Upper lobe of left lung (tissue), 6 donors: ENCODE results near the gene NDRG2. TPM values are rescaled to one million over a fixed set of nuclear protein-coding genes. Genes with fewer than 3 reads are reported as not detected.

Experiments used
- ATAC-seq, 2 donors: fragments of 200-7000 bp; cut with Tn5 transposase; one replicate each; pipeline ENCODE4 v1.9.1; 2022; ENCODE audit warnings: mild to moderate bottlenecking in 2 of 2, moderate library complexity in 2 of 2; ENCODE audit not compliant: low FRiP score in 2 of 2
- DNase-seq, 2 donors: peaks; one replicate each; pipeline ENCODE4 v3.0.0-alpha.2; 2019 to 2020
- H3K27ac ChIP-seq, 4 donors: fragments of 200-600 bp; sonication (generic); one replicate each; pipeline ENCODE4 v1.5.1; 2016 to 2019
- H3K27me3 ChIP-seq, 4 donors: fragments of 200-600 bp; sonication (generic); one replicate each; pipeline ENCODE4 v1.5.1; 2017 to 2019
- H3K36me3 ChIP-seq, 4 donors: fragments of 200-600 bp; sonication (generic); one replicate each; pipeline ENCODE4 v1.5.1; 2016 to 2019
- H3K4me1 ChIP-seq, 4 donors: fragments of 200-600 bp; sonication (generic); one replicate each; pipeline ENCODE4 v1.5.1; 2018 to 2019
- H3K4me3 ChIP-seq, 4 donors: fragments of 200-600 bp; sonication (generic); one replicate each; pipeline ENCODE4 v1.5.1; 2017 to 2019; ENCODE audit warnings: mild to moderate bottlenecking in 2 of 4, moderate library complexity in 1 of 4
- H3K9me3 ChIP-seq, 4 donors: fragments of 200-600 bp; sonication (generic); one replicate each; pipeline ENCODE4 v1.5.1; 2018 to 2019
- CTCF ChIP-seq, 6 experiments: fragments of 450-650 bp in 4 of 6; fragments of 200-600 bp in 2 of 6; sonication (generic) in 2 of 6; IDR thresholded peaks; one replicate each; pipeline ENCODE4 v1.5.1; 2016 to 2019; ENCODE audit warnings: antibody characterized with exemption in 6 of 6
- EP300 ChIP-seq, 4 donors: sonication (generic); formaldehyde crosslinking; IDR thresholded peaks; one replicate each; pipeline ENCODE4 v1.5.1; 2017; ENCODE audit warnings: antibody characterized with exemption in 4 of 4, control low read depth in 2 of 4
- POLR2A ChIP-seq, 4 donors: fragments of 450-650 bp; IDR thresholded peaks; one replicate each; pipeline ENCODE4 v1.5.1; 2016 to 2017; ENCODE audit warnings: antibody characterized with exemption in 4 of 4, mild to moderate bottlenecking in 2 of 4
- POLR2AphosphoS5 ChIP-seq, 2 donors: sonication (generic); formaldehyde crosslinking; IDR thresholded peaks; one replicate each; pipeline ENCODE4 v1.5.1; 2017; ENCODE audit warnings: antibody characterized with exemption in 2 of 2
- WGBS, 2 donors: methylation state at CpG; one replicate each; pipeline ENCODE4 v1.1.5; 2017 to 2018; 5-methylcytosine and 5-hydroxymethylcytosine counted together
- total RNA-seq, 6 donors: library from RNA; depleted of rRNA in 4 of 6; stranded (reverse); fragments of >200 nt in 4 of 6; gene quantifications; one replicate each; pipeline versions ENCODE4 v1.1.0 to v1.2.1, GENCODE V29; 2016 to 2021
- donor health status: DM: no; HTN: no; CAD: no; lungs with moderate emphysema.
- donor health status: DM: no; HTN: yes; CAD: no; lungs with severe emphysema.

Gene NDRG2
- total RNA-seq, 6 donors from 2014 or later = 69.7 to 280 (median 90.8) TPM

GRCh38 chr14:21053184-21054122 lies 28.6 kb upstream of the NDRG2 start:
- DNase-seq (no peak), ATAC-seq (no peak)
- Histone ChIP-seq H3K36me3 (no peaks in the 10 kb centered on the region), H3K4me3 (no peak overlapping the region), H3K27me3 (no peaks in the 10 kb centered on the region), H3K4me1 (peaks cover 0 to 10% (median 3%) of the 10 kb centered on the region in 4 donors), H3K27ac (no peak overlapping the region), H3K9me3 (no peaks in the 10 kb centered on the region)
- TF ChIP-seq POLR2A (IDR thresholded peaks at IDR 0.05) = no peak
- no peak for TF ChIP-seq POLR2AphosphoS5 (IDR thresholded peaks at IDR 0.05)
- no peak for TF ChIP-seq EP300 (IDR thresholded peaks at IDR 0.05)
- TF ChIP-seq CTCF (IDR thresholded peaks at IDR 0.05) = no peak
- 88 to 91% methylated on average over 20 of the region's 20 CpGs for WGBS, 2 donors

GRCh38 chr14:21050597-21050996 lies 25.7 kb upstream of the NDRG2 start:
- H3K36me3 ChIP-seq = no peaks in the 10 kb centered on the region
- no peak for ATAC-seq
- no peak overlapping the region for H3K4me3 ChIP-seq
- H3K27me3 ChIP-seq = no peaks in the 10 kb centered on the region
- no peak overlapping the region for H3K27ac ChIP-seq
- H3K9me3 ChIP-seq = no peaks in the 10 kb centered on the region
- H3K4me1 ChIP-seq = peaks cover 8 to 17% (median 12%) of the 10 kb centered on the region in 4 donors
- DNase-seq = no peak
- 62 to 76% methylated on average over 3 of the region's 3 CpGs for WGBS, 2 donors
- TF ChIP-seq POLR2AphosphoS5 (IDR thresholded peaks at IDR 0.05) = no peak
- no peak for TF ChIP-seq CTCF (IDR thresholded peaks at IDR 0.05)
- TF ChIP-seq POLR2A (IDR thresholded peaks at IDR 0.05) = no peak
- no peak for TF ChIP-seq EP300 (IDR thresholded peaks at IDR 0.05)

- ATAC-seq (no peak), DNase-seq (no peak)
- Histone ChIP-seq H3K4me1 (peaks cover 10 to 17% (median 14%) of the 10 kb centered on the region in 4 donors), H3K27me3 (no peaks in the 10 kb centered on the region), H3K4me3 (no peak overlapping the region), H3K36me3 (no peaks in the 10 kb centered on the region), H3K9me3 (no peaks in the 10 kb centered on the region), H3K27ac (no peak overlapping the region)
- 80 to 84% methylated on average over 3 of the region's 3 CpGs for WGBS, 2 donors
- TF ChIP-seq POLR2A (IDR thresholded peaks at IDR 0.05) (no peak), EP300 (IDR thresholded peaks at IDR 0.05) (no peak), CTCF (IDR thresholded peaks at IDR 0.05) (no peak), POLR2AphosphoS5 (IDR thresholded peaks at IDR 0.05) (no peak)
Measured at GRCh38 chr14:21049271-21049673, 24.4 kb upstream of the NDRG2 start.

GRCh38 chr14:21048638-21049037 lies 23.8 kb upstream of the NDRG2 start:
- Histone ChIP-seq H3K36me3 (no peaks in the 10 kb centered on the region), H3K4me1 (peaks cover 14 to 22% (median 17%) of the 10 kb centered on the region in 4 donors), H3K4me3 (no peak overlapping the region), H3K9me3 (no peaks in the 10 kb centered on the region), H3K27me3 (no peaks in the 10 kb centered on the region), H3K27ac (no peak overlapping the region)
- WGBS, 2 donors = 60 to 65% methylated on average over 2 of the region's 2 CpGs
- DNase-seq (no peak), ATAC-seq (no peak)
- no peak for TF ChIP-seq POLR2A (IDR thresholded peaks at IDR 0.05)
- no peak for TF ChIP-seq CTCF (IDR thresholded peaks at IDR 0.05)
- TF ChIP-seq POLR2AphosphoS5 (IDR thresholded peaks at IDR 0.05) = no peak
- no peak for TF ChIP-seq EP300 (IDR thresholded peaks at IDR 0.05)
